Measurements from ENCODE around the gene CCDC90B. TPM values are rescaled to one million over a fixed set of nuclear protein-coding genes. Genes with fewer than 3 reads are reported as not detected.

CCDC90B gene
- total RNA-seq, 8 experiments from 2014 or later: 58.2 to 144 (median 94.8) TPM

GRCh38 chr11:83256602-83257340, 29.4 kb downstream of the CCDC90B start:
- no peak overlapping the region for H3K4me3 ChIP-seq
- H3K27ac ChIP-seq: no peak overlapping the region
- ATAC-seq (replicated peaks in 6 of 8): no peak
- H3K4me1 ChIP-seq (replicated peaks in 1 of 2): peaks cover 0 to 4% of the 10 kb centered on the region in 2 donors
- 70 to 100% (median 80%) methylated on average over 1 to 3 of the region's 3 CpGs; no CpG with 5 or more reads in 3 of the 10 experiments for WGBS, 10 experiments
- in situ Hi-C loops (cut with MboI; ENCODE audit: low pct_unique_long_range_greater_than_20kb in 2 of 9, low sequenced_read_pairs in 9 of 9, unreplicated experiment in 9 of 9): loop anchor here in 2 of 9 experiments (25.0 kb wide), 1 partner anchor 344 kb away; the partner anchor contains the start of genes DDIAS (in 2 of the 2) and PRCP (in 2 of the 2)

GRCh38 chr11:83255366-83255765, 30.8 kb downstream of the CCDC90B start:
- no peak for ATAC-seq (replicated peaks in 6 of 8)
- Histone ChIP-seq H3K4me3 (no peak overlapping the region), H3K4me1 (replicated peaks in 1 of 2) (peaks cover 0 to 4% of the 10 kb centered on the region in 2 donors), H3K27ac (no peak overlapping the region)
- WGBS, 10 experiments: 60 to 100% (median 96%) methylated on average over 1 to 3 of the region's 3 CpGs; no CpG with 5 or more reads in 1 of the 10 experiments
- in situ Hi-C loops (cut with MboI; ENCODE audit: low pct_unique_long_range_greater_than_20kb in 2 of 9, low sequenced_read_pairs in 9 of 9, unreplicated experiment in 9 of 9): loop anchor here in 2 of 9 experiments (25.0 kb wide), 1 partner anchor 343 kb away; the partner anchor contains the start of genes DDIAS (in 2 of the 2) and PRCP (in 2 of the 2)

- H3K4me1 ChIP-seq (replicated peaks in 1 of 2): peaks cover 0 to 4% of the 10 kb centered on the region in 2 donors
- no peak for ATAC-seq (replicated peaks in 6 of 8)
- in situ Hi-C loops (cut with MboI; ENCODE audit: low pct_unique_long_range_greater_than_20kb in 2 of 9, low sequenced_read_pairs in 9 of 9, unreplicated experiment in 9 of 9): loop anchor here in 2 of 9 experiments (25.0 kb wide), 1 partner anchor 341 kb away; the partner anchor contains the start of genes DDIAS (in 2 of the 2) and PRCP (in 2 of the 2)
- no peak overlapping the region for H3K27ac ChIP-seq
- H3K4me3 ChIP-seq: no peak overlapping the region
- WGBS, 10 experiments: 92 to 100% (median 100%) methylated on average over 1 to 2 of the region's 2 CpGs; no CpG with 5 or more reads in 5 of the 10 experiments
These were observed 33.2 kb downstream of the CCDC90B start for GRCh38 chr11:83252941-83253340.

GRCh38 chr11:83252266-83252665, 33.9 kb downstream of the CCDC90B start:
- no peak for ATAC-seq (replicated peaks in 6 of 8)
- Histone ChIP-seq H3K4me3 (no peak overlapping the region), H3K27ac (no peak overlapping the region), H3K4me1 (replicated peaks in 1 of 2) (peaks cover 0 to 4% of the 10 kb centered on the region in 2 donors)
- 93 to 100% (median 95%) methylated on average over 1 to 2 of the region's 2 CpGs; no CpG with 5 or more reads in 4 of the 10 experiments for WGBS, 10 experiments
- in situ Hi-C loops (cut with MboI; ENCODE audit: low pct_unique_long_range_greater_than_20kb in 2 of 9, low sequenced_read_pairs in 9 of 9, unreplicated experiment in 9 of 9): loop anchor here in 2 of 9 experiments (25.0 kb wide), 1 partner anchor 340 kb away; the partner anchor contains the start of genes DDIAS (in 2 of the 2) and PRCP (in 2 of the 2)

GRCh38 chr11:83249972-83250593, 36.1 kb downstream of the CCDC90B start:
- peak in 4 of 8 experiments; percentile 39 to 68 (median 58) for ATAC-seq (replicated peaks in 6 of 8)
- Histone ChIP-seq H3K4me1 (replicated peaks in 1 of 2) (no peaks in the 10 kb centered on the region), H3K27ac (no peak overlapping the region), H3K4me3 (no peak overlapping the region)
- WGBS, 10 experiments: 2 to 70% (median 16%) methylated on average over 3 to 4 of the region's 4 CpGs
- in situ Hi-C loops (cut with MboI; ENCODE audit: low pct_unique_long_range_greater_than_20kb in 2 of 9, low sequenced_read_pairs in 9 of 9, unreplicated experiment in 9 of 9): loop anchor here in 4 of 9 experiments (25.0 kb wide), 1 partner anchor 338 kb away; the partner anchor contains the start of genes DDIAS (in 4 of the 4) and PRCP (in 4 of the 4)

- in situ Hi-C loops (cut with MboI; ENCODE audit: low pct_unique_long_range_greater_than_20kb in 2 of 9, low sequenced_read_pairs in 9 of 9, unreplicated experiment in 9 of 9): loop anchor here in 2 of 9 experiments (25.0 kb wide), 1 partner anchor 337 kb away; the partner anchor contains the start of genes DDIAS (in 2 of the 2) and PRCP (in 2 of the 2)
- Histone ChIP-seq H3K27ac (no peak overlapping the region), H3K4me3 (no peak overlapping the region), H3K4me1 (replicated peaks in 1 of 2) (no peaks in the 10 kb centered on the region)
- WGBS, 10 experiments: 100% methylated on average over 1 of the region's 1 CpG; no CpG with 5 or more reads in 6 of the 10 experiments
- ATAC-seq (replicated peaks in 6 of 8): no peak
These were observed 36.7 kb downstream of the CCDC90B start for GRCh38 chr11:83249445-83249844.

- WGBS, 10 experiments: 7 to 43% (median 26%) methylated on average over 3 to 5 of the region's 5 CpGs
- in situ Hi-C loops (cut with MboI; ENCODE audit: low pct_unique_long_range_greater_than_20kb in 2 of 9, low sequenced_read_pairs in 9 of 9, unreplicated experiment in 9 of 9): loop anchor here in 2 of 9 experiments (25.0 kb wide), 1 partner anchor 329 kb away; the partner anchor contains the start of genes DDIAS (in 2 of the 2) and PRCP (in 2 of the 2)
- ATAC-seq (replicated peaks in 6 of 8): peak; percentile 76 to 100 (median 94)
These were observed 44.7 kb downstream of the CCDC90B start for GRCh38 chr11:83241291-83241946.

GRCh38 chr11:83238111-83238510, 48.1 kb downstream of the CCDC90B start:
- Histone ChIP-seq H3K4me3 (no peak overlapping the region), H3K27ac (no peak overlapping the region), H3K4me1 (replicated peaks in 1 of 2) (no peaks in the 10 kb centered on the region)
- WGBS, 10 experiments: 44 to 100% (median 83%) methylated on average over 1 to 3 of the region's 3 CpGs; no CpG with 5 or more reads in 3 of the 10 experiments
- in situ Hi-C loops (cut with MboI; ENCODE audit: low pct_unique_long_range_greater_than_20kb in 2 of 9, low sequenced_read_pairs in 9 of 9, unreplicated experiment in 9 of 9): loop anchor here in 2 of 9 experiments (25.0 kb wide), 1 partner anchor 326 kb away; the partner anchor contains the start of genes DDIAS (in 2 of the 2) and PRCP (in 2 of the 2)
- ATAC-seq (replicated peaks in 6 of 8): no peak

More at GRCh38 chr11:83241291-83241946, 44.7 kb downstream of the CCDC90B start:
- H3K4me3 ChIP-seq: no peak overlapping the region
- H3K27ac ChIP-seq: no peak overlapping the region
- no peaks in the 10 kb centered on the region for H3K4me1 ChIP-seq (replicated peaks in 1 of 2)

GRCh38 chr11:83235825-83236224, 50.3 kb downstream of the CCDC90B start:
- Histone ChIP-seq H3K27ac (no peak overlapping the region), H3K4me3 (no peak overlapping the region), H3K4me1 (replicated peaks in 1 of 2) (no peaks in the 10 kb centered on the region)
- no peak for ATAC-seq (replicated peaks in 6 of 8)
- in situ Hi-C loops (cut with MboI; ENCODE audit: low pct_unique_long_range_greater_than_20kb in 2 of 9, low sequenced_read_pairs in 9 of 9, unreplicated experiment in 9 of 9): loop anchor here in 2 of 9 experiments (25.0 kb wide), 1 partner anchor 324 kb away; the partner anchor contains the start of genes DDIAS (in 2 of the 2) and PRCP (in 2 of the 2)
- 0 to 100% (median 88%) methylated on average over 1 of the region's 1 CpG; no CpG with 5 or more reads in 4 of the 10 experiments for WGBS, 10 experiments

- in situ Hi-C loops (cut with MboI; ENCODE audit: low pct_unique_long_range_greater_than_20kb in 2 of 9, low sequenced_read_pairs in 9 of 9, unreplicated experiment in 9 of 9): loop anchor here in 1 of 9 experiments (25.0 kb wide), 1 partner anchor 311 kb away; the partner anchor contains the start of genes DDIAS and PRCP
- H3K4me1 ChIP-seq (replicated peaks in 1 of 2): no peaks in the 10 kb centered on the region
- ATAC-seq (replicated peaks in 6 of 8): no peak
- H3K4me3 ChIP-seq: no peak overlapping the region
- H3K27ac ChIP-seq: no peak overlapping the region
- WGBS, 10 experiments: 69 to 100% (median 92%) methylated on average over 2 of the region's 2 CpGs; no CpG with 5 or more reads in 6 of the 10 experiments
These were observed 62.7 kb downstream of the CCDC90B start for GRCh38 chr11:83223457-83223856.

- in situ Hi-C loops (cut with MboI; ENCODE audit: low pct_unique_long_range_greater_than_20kb in 2 of 9, low sequenced_read_pairs in 9 of 9, unreplicated experiment in 9 of 9): loop anchor here in 1 of 9 experiments (25.0 kb wide), 1 partner anchor 310 kb away; the partner anchor contains the start of genes DDIAS and PRCP
- Histone ChIP-seq H3K4me3 (no peak overlapping the region), H3K4me1 (replicated peaks in 1 of 2) (no peaks in the 10 kb centered on the region), H3K27ac (no peak overlapping the region)
- no peak for ATAC-seq (replicated peaks in 6 of 8)
- 0 to 100% (median 93%) methylated on average over 1 of the region's 1 CpG; no CpG with 5 or more reads in 2 of the 10 experiments for WGBS, 10 experiments
These were observed 63.7 kb downstream of the CCDC90B start for GRCh38 chr11:83222499-83222898.

- ATAC-seq (replicated peaks in 6 of 8): no peak
- Histone ChIP-seq H3K4me1 (replicated peaks in 1 of 2) (no peaks in the 10 kb centered on the region), H3K27ac (no peak overlapping the region), H3K4me3 (no peak overlapping the region)
- in situ Hi-C loops (cut with MboI; ENCODE audit: low pct_unique_long_range_greater_than_20kb in 2 of 9, low sequenced_read_pairs in 9 of 9, unreplicated experiment in 9 of 9): loop anchor here in 1 of 9 experiments (25.0 kb wide), 1 partner anchor 309 kb away; the partner anchor contains the start of genes DDIAS and PRCP
These were observed 64.5 kb downstream of the CCDC90B start for GRCh38 chr11:83221694-83222093.

Data from motor neuron (in vitro differentiated cells).